Ishikawa (cell line): ENCODE measurements around the gene EPS8.

Experiments
- CEBPB ChIP-seq: IDR thresholded peaks from 2 replicates; pipeline ENCODE4 v1.6.1; 2012
- CREB1 ChIP-seq: IDR thresholded peaks from 2 replicates; pipeline ENCODE4 v1.6.1; 2012; ENCODE audit warnings: low read depth
- EGR1 ChIP-seq: IDR thresholded peaks from 2 replicates; pipeline ENCODE4 v1.6.1; 2012
- EP300 ChIP-seq: IDR thresholded peaks from 2 replicates; pipeline ENCODE4 v1.6.1; 2012; ENCODE audit warnings: borderline replicate concordance
- FOXM1 ChIP-seq: IDR thresholded peaks from 2 replicates; pipeline ENCODE4 v1.6.1; 2012; ENCODE audit warnings: low read depth, borderline replicate concordance
- MAX ChIP-seq: IDR thresholded peaks from 2 replicates; pipeline ENCODE4 v1.6.1; 2012
- NFIC ChIP-seq: IDR thresholded peaks from 2 replicates; pipeline ENCODE4 v1.6.1; 2012
- RAD21 ChIP-seq: IDR thresholded peaks from 2 replicates; pipeline ENCODE4 v1.6.1; 2012; ENCODE audit warnings: low read depth
- REST ChIP-seq: IDR thresholded peaks from 2 replicates; pipeline ENCODE4 v1.6.1; 2012; ENCODE audit warnings: low read depth, mild to moderate bottlenecking
- TAF1 ChIP-seq: IDR thresholded peaks from 2 replicates; pipeline ENCODE4 v1.6.1; 2012; ENCODE audit warnings: low read depth, mild to moderate bottlenecking
- TCF12 ChIP-seq: IDR thresholded peaks from 2 replicates; pipeline ENCODE4 v1.6.1; 2012; ENCODE audit warnings: low read depth
- TEAD4 ChIP-seq: IDR thresholded peaks from 2 replicates; pipeline ENCODE4 v1.6.1; 2012
- YY1 ChIP-seq: IDR thresholded peaks from 2 replicates; pipeline ENCODE4 v1.6.1; 2012; ENCODE audit warnings: low read depth
- ZBTB7A ChIP-seq: IDR thresholded peaks from 2 replicates; pipeline ENCODE4 v1.6.1; 2012; ENCODE audit warnings: low read depth
- TF ChIP-seq, protein P1 (sequence below): IDR thresholded peaks from 2 replicates; pipeline ENCODE4 v1.6.1; 2012

Gene EPS8

GRCh38 chr12:15688838-15689625, 100.2 kb downstream of the EPS8 start:
- TF ChIP-seq EGR1 (no peak), FOXM1 (no peak)

DNA sequence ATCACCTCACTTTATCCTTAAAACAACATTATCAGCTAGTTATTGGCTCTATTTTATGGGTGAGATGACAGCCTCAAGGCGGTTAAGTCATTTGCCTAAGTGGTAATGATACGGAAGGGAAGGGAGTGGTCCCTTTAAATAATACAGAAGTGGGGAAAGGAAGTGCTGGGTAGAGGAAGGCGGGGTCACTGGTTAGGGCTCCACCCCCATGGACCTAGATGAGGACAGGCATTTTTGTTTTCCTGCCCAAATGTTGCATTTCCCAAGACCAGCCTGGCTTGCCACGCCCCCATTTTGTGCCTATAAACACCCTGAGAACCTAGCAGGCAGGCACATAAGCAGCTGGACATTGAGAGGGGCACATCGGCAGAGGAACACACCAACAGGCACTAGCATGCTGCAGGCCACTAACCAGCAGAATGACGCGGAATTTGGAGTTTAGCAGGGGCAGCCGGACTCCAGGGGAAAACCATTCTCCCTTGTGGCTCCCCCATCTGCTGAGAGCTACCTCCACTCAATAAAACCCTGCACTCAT, 100.9 kb downstream of the EPS8 start:
- no peak for TF ChIP-seq NFIC
- TF ChIP-seq MAX: no peak
- no peak for TF ChIP-seq ZBTB7A
- TF ChIP-seq TEAD4: no peak
- no peak for TF ChIP-seq CREB1
- TF ChIP-seq FOXM1: no peak
- no peak for TF ChIP-seq YY1
- TF ChIP-seq, protein P1, sequence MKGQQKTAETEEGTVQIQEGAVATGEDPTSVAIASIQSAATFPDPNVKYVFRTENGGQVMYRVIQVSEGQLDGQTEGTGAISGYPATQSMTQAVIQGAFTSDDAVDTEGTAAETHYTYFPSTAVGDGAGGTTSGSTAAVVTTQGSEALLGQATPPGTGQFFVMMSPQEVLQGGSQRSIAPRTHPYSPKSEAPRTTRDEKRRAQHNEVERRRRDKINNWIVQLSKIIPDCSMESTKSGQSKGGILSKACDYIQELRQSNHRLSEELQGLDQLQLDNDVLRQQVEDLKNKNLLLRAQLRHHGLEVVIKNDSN: no peak
- no peak for TF ChIP-seq REST
- no peak for TF ChIP-seq EGR1

DNA sequence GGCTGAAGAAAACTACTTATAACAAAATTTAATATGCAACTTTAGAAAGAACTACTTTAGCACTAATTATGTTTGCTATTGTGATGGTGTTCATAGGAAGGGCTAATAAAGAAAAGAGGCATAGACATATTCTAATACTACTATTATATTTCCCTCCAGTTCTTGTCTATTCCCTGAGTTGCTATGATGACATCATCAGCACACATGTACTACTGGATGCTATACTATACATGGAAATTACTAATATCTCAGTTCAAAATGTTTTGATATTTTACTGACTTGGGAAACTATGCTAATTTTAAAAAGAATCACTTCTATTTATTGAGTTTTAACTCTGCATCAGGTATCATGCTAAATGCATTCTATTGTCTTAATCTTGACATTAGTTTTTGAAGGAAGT, 101.6 kb downstream of the EPS8 start:
- TF ChIP-seq REST (no peak), EGR1 (no peak), TAF1 (no peak)

DNA sequence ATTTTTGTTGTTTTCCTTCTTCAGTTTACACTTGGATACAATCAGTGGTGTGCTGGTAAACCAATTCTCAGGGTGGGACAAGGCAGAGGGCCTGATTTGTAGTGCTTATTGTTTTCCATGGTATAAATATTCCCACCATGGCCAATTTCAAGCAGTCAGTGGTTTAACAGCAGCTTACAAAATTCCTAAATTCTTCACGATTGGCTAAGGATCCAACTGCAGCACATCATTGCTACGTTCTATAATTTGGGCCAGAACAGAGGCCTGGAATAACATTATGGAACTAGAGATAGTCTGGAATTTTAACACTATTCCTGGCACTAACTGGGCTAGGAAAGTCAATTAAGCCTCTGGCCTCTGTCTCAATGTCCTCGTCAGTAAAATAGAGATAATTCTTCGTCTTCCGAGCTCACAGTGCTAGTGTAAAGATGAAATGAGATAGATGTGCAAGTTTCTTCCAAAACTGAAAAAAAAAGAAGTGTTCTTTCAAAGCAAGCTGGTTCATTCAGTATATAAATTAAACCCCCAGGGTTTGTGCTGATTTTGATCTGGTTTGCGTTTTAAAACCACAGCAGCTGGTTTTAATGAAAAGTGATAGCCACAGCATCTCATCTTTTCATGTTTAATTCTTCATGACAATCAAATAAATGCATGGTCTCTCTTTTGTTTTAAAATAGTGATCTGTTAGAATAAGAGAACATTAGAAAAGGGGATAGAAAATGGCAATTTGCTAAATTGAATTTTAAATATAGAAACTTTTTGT, 104.1 kb downstream of the EPS8 start:
- TF ChIP-seq TAF1: no peak
- TF ChIP-seq CREB1: no peak
- TF ChIP-seq EP300: no peak
- TF ChIP-seq MAX: no peak
- TF ChIP-seq TCF12: no peak
- no peak for TF ChIP-seq RAD21
- no peak for TF ChIP-seq FOXM1
- TF ChIP-seq, protein P1: no peak
- no peak for TF ChIP-seq REST
- TF ChIP-seq CEBPB: no peak
- no peak for TF ChIP-seq NFIC

DNA sequence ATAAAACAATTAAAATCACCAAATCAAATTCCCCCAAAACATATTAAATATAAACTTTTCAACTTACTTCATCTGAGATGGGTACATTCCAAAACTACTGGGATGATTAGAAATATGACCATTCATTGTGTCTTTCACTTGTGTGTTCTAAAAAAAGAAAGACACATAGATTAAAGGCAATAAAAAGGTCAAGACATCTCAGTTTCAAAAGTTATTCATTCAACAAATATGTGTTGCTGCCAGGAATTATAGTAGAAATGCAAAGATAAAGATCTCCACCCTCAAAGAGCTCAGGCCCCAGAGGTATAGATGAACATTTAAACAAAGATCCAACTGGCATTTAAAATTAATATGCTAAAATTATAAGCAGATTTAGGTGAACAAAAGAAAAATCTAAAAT, 106.4 kb downstream of the EPS8 start:
- TF ChIP-seq TEAD4: no peak
- TF ChIP-seq CEBPB: no peak
- no peak for TF ChIP-seq FOXM1
- no peak for TF ChIP-seq REST
- no peak for TF ChIP-seq NFIC
- TF ChIP-seq, protein P1: no peak
- no peak for TF ChIP-seq EP300
- TF ChIP-seq ZBTB7A: no peak
- TF ChIP-seq TAF1: no peak
- TF ChIP-seq YY1: no peak
- no peak for TF ChIP-seq MAX
- no peak for TF ChIP-seq EGR1
- no peak for TF ChIP-seq CREB1
- TF ChIP-seq RAD21: no peak
- TF ChIP-seq TCF12: no peak
